HepG2 (cell line): ENCODE data around the gene CARD19. TPM values are rescaled to one million over a fixed set of nuclear protein-coding genes. Genes with fewer than 3 reads are reported as not detected.

Experiments used
- BHLHE40 ChIP-seq: IDR thresholded peaks from 2 replicates; pipeline ENCODE4 v1.6.1; 2011; ENCODE audit warnings: low read length, improper control_type of control experiment
- HNRNPLL ChIP-seq: fragments of 200-400 bp; formaldehyde crosslinking; IDR thresholded peaks from 2 replicates; pipeline ENCODE4 v1.6.1; 2017; ENCODE audit warnings: mild to moderate bottlenecking, low read depth, low read length; ENCODE audit not compliant: poor library complexity, severe bottlenecking
- KDM5B ChIP-seq: sonication (generic); formaldehyde crosslinking; IDR thresholded peaks from 2 replicates; pipeline ENCODE4 v1.4.0; 2020; ENCODE audit warnings: missing genetic modification reagents, mild to moderate bottlenecking, borderline replicate concordance
- NAIF1 ChIP-seq: sonication (generic); formaldehyde crosslinking; IDR thresholded peaks from 2 replicates; pipeline ENCODE4 v1.5.0; 2020; ENCODE audit warnings: mild to moderate bottlenecking, missing genetic modification reagents, borderline replicate concordance
- NFKB2 ChIP-seq: sonication (generic); formaldehyde crosslinking; IDR thresholded peaks from 2 replicates; pipeline ENCODE4 v1.4.0; 2020; ENCODE audit warnings: missing genetic modification reagents, borderline replicate concordance
- SP1 ChIP-seq, 2 experiments: fragments of 450-650 bp in 1 of 2; sonication (generic) in 1 of 2; formaldehyde crosslinking in 1 of 2; IDR thresholded peaks; 2 replicates each; pipeline versions ENCODE4 v1.4.0 to v1.6.1; 2016 to 2020; ENCODE audit warnings: missing genetic modification reagents in 1 of 2
- TBX3 ChIP-seq: fragments of 450-650 bp; IDR thresholded peaks from 2 replicates; pipeline ENCODE4 v1.6.1; 2017; ENCODE audit warnings: antibody characterized with exemption, mild to moderate bottlenecking, inconsistent platforms, borderline replicate concordance
- ZC3H4 ChIP-seq: sonication (generic); formaldehyde crosslinking; IDR thresholded peaks from 2 replicates; pipeline ENCODE4 v1.4.0; 2020; ENCODE audit warnings: missing genetic modification reagents, borderline replicate concordance
- ZEB1 ChIP-seq: IDR thresholded peaks from 2 replicates; pipeline ENCODE4 v1.6.1; 2012; ENCODE audit warnings: mild to moderate bottlenecking, low read depth, inconsistent platforms; ENCODE audit not compliant: insufficient replicate concordance
- ZMAT3 ChIP-seq: sonication (generic); formaldehyde crosslinking; conservative IDR thresholded peaks from 2 replicates; pipeline ENCODE4 v1.7.0; 2021; ENCODE audit warnings: missing genetic modification reagents
- ZNF670 ChIP-seq: sonication (generic); formaldehyde crosslinking; IDR thresholded peaks from 2 replicates; pipeline ENCODE4 v1.8.0; 2022; ENCODE audit warnings: mild to moderate bottlenecking, missing genetic modification reagents, borderline replicate concordance
- ZNF790 ChIP-seq: sonication (generic); formaldehyde crosslinking; IDR thresholded peaks from 2 replicates; pipeline ENCODE4 v1.8.0; 2022; ENCODE audit warnings: missing genetic modification reagents, mild to moderate bottlenecking, borderline replicate concordance
- polyA plus RNA-seq, 8 experiments: library from polyadenylated mRNA; depleted of rRNA in 3 of 8; stranded (reverse) in 7 of 8; unstranded in 1 of 8; fragments of >200 nt; fragmentation: Illumina TruSeq in 4 of 8; extraction: Trizol in 4 of 8; gene quantifications; 2 replicates each; pipeline versions ENCODE4 v1.2.1 to v1.2.3, GENCODE V29; 2011 to 2016; ENCODE audit warnings: low read depth in 4 of 8, missing spikeins in 1 of 8, mixed read lengths in 1 of 8; ENCODE audit not compliant: insufficient read depth in 1 of 8
- total RNA-seq, 5 experiments: library from RNA; depleted of rRNA; stranded (reverse); fragments of >200 nt; fragmentation: Illumina TruSeq; extraction: Trizol; gene quantifications; 2 replicates each; pipeline ENCODE4 v1.2.3, GENCODE V29; 2016; ENCODE audit warnings: low read depth in 1 of 5
- TF ChIP-seq, protein P1 (sequence below): IDR thresholded peaks from 2 replicates; pipeline ENCODE4 v1.6.1; 2012; ENCODE audit warnings: low read depth, low read length, improper control_type of control experiment
- TF ChIP-seq, protein P2 (sequence below): sonication (generic); formaldehyde crosslinking; IDR thresholded peaks from 2 replicates; pipeline ENCODE4 v1.5.1; 2020; ENCODE audit warnings: missing genetic modification reagents, mild to moderate bottlenecking, borderline replicate concordance

The CARD19 gene
- total and polyA plus RNA-seq, 2 of the 13 experiments (the other 11 are each of a cell fraction or from before 2014, with no cell fraction given), result 18.4 to 47.2 TPM

GRCh38 chr9:93134015-93134739 is 38.2 kb downstream of the CARD19 start, which contains the start of gene NINJ1 (continued):
- TF ChIP-seq ZC3H4 (CRISPR knock-in tag), result no peak
- no peak for TF ChIP-seq TBX3
- 0 out of 2 replicates have a peak, but pooled peaks have one; percentile 25 for TF ChIP-seq ZNF790 (CRISPR knock-in tag)
- TF ChIP-seq HNRNPLL, result peak; percentile 69
- no peak for TF ChIP-seq ZNF670
- no peak for TF ChIP-seq ZMAT3
- TF ChIP-seq BHLHE40, result no peak
- 0 out of 2 replicates have a peak, but pooled peaks have one; percentile 42 for TF ChIP-seq KDM5B (CRISPR knock-in tag)
- TF ChIP-seq NFKB2, result peak; percentile 15; the same call in 1 of the 2 replicates
- 0 out of 2 replicates have a peak, but pooled peaks have one; percentile 29 for TF ChIP-seq NAIF1
- TF ChIP-seq SP1 (IDR thresholded peaks at IDR 0.05), result no peak
- peak; percentile 4; the same call in 1 of the 2 replicates for TF ChIP-seq SP1 (CRISPR knock-in tag; IDR thresholded peaks at IDR 0.05)
- TF ChIP-seq ZEB1, result peak; percentile 2
- TF ChIP-seq, protein P1, sequence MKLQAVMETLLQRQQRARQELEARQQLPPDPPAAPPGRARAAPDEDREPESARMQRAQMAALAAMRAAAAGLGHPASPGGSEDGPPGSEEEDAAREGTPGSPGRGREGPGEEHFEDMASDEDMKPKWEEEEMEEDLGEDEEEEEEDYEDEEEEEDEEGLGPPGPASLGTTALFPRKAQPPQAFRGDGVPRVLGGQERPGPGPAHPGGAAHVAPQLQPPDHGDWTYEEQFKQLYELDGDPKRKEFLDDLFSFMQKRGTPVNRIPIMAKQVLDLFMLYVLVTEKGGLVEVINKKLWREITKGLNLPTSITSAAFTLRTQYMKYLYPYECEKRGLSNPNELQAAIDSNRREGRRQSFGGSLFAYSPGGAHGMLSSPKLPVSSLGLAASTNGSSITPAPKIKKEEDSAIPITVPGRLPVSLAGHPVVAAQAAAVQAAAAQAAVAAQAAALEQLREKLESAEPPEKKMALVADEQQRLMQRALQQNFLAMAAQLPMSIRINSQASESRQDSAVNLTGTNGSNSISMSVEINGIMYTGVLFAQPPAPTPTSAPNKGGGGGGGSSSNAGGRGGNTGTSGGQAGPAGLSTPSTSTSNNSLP, result no peak
- TF ChIP-seq, protein P2, sequence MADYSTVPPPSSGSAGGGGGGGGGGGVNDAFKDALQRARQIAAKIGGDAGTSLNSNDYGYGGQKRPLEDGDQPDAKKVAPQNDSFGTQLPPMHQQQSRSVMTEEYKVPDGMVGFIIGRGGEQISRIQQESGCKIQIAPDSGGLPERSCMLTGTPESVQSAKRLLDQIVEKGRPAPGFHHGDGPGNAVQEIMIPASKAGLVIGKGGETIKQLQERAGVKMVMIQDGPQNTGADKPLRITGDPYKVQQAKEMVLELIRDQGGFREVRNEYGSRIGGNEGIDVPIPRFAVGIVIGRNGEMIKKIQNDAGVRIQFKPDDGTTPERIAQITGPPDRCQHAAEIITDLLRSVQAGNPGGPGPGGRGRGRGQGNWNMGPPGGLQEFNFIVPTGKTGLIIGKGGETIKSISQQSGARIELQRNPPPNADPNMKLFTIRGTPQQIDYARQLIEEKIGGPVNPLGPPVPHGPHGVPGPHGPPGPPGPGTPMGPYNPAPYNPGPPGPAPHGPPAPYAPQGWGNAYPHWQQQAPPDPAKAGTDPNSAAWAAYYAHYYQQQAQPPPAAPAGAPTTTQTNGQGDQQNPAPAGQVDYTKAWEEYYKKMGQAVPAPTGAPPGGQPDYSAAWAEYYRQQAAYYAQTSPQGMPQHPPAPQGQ (CRISPR knock-in tag), result no peak
